Measurements from ENCODE around the gene C1QA.

DNA sequence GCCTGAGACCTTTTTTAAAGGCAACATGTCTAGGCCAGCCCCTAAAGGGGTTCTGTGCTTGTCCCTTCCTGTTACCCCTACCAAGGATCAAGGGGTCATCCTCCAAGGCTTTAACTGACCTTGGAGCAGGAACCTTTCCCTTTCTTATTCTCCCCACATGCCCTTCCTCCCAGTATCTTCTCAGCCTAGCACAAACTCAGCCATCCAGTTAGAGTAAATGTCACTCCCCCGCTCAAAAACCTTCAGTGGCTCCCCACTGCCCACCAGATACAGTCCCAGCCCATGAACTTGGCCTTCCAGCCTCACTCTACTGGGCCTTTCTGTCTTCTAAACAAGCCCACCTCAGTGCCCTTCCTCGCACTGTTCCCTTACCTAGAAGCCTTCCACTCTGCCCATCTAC lies 25.5 kb downstream of the C1QA start:
- TF ChIP-seq, protein P1, sequence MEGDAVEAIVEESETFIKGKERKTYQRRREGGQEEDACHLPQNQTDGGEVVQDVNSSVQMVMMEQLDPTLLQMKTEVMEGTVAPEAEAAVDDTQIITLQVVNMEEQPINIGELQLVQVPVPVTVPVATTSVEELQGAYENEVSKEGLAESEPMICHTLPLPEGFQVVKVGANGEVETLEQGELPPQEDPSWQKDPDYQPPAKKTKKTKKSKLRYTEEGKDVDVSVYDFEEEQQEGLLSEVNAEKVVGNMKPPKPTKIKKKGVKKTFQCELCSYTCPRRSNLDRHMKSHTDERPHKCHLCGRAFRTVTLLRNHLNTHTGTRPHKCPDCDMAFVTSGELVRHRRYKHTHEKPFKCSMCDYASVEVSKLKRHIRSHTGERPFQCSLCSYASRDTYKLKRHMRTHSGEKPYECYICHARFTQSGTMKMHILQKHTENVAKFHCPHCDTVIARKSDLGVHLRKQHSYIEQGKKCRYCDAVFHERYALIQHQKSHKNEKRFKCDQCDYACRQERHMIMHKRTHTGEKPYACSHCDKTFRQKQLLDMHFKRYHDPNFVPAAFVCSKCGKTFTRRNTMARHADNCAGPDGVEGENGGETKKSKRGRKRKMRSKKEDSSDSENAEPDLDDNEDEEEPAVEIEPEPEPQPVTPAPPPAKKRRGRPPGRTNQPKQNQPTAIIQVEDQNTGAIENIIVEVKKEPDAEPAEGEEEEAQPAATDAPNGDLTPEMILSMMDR (IDR thresholded peaks at IDR 0.05), result no peak
- no peak for TF ChIP-seq POLR2A (IDR thresholded peaks at IDR 0.05)
